ENCODE results near the gene LDLRAD4. TPM values are rescaled to one million over a fixed set of nuclear protein-coding genes. Genes with fewer than 3 reads are reported as not detected.
A peak's percentile ranks its signal among the peaks of the same experiment; 100 is the strongest.

Gene LDLRAD4
- total RNA-seq, 4 donors from 2014 or later: 2.7 to 22.5 (median 10.8) TPM

GRCh38 chr18:13547347-13547746 is 328.8 kb downstream of the LDLRAD4 start:
- H3K4me3 ChIP-seq (ENCODE audit: low read depth, poor library complexity, severe bottlenecking): no peak overlapping the region
- no peak for DNase-seq (ENCODE audit: low spot score in 2 of 2)
- intact Hi-C loops (cut with DNase I; ENCODE audit: low total_unique reads): no loop called here
- TF ChIP-seq POLR2A (IDR thresholded peaks at IDR 0.05): no peak
- no peak for TF ChIP-seq CTCF (IDR thresholded peaks at IDR 0.05)
- 79 to 84% methylated on average over 10 of the region's 10 CpGs for WGBS, 2 donors

GRCh38 chr18:13548106-13548819 is 329.7 kb downstream of the LDLRAD4 start:
- H3K4me3 ChIP-seq (ENCODE audit: low read depth, poor library complexity, severe bottlenecking): no peak overlapping the region
- intact Hi-C loops (cut with DNase I; ENCODE audit: low total_unique reads): no loop called here
- no peak for DNase-seq (ENCODE audit: low spot score in 2 of 2)
- WGBS, 2 donors: 78 to 92% methylated on average over 5 of the region's 5 CpGs
- TF ChIP-seq CTCF (IDR thresholded peaks at IDR 0.05): no peak
- TF ChIP-seq POLR2A (IDR thresholded peaks at IDR 0.05): no peak

GRCh38 chr18:13548966-13549879 is 330.7 kb downstream of the LDLRAD4 start:
- no peak overlapping the region for H3K4me3 ChIP-seq (ENCODE audit: low read depth, poor library complexity, severe bottlenecking)
- TF ChIP-seq CTCF (IDR thresholded peaks at IDR 0.05) (no peak), POLR2A (IDR thresholded peaks at IDR 0.05) (no peak)
- peak in 1 of 2 donors; percentile 32 for DNase-seq (ENCODE audit: low spot score in 2 of 2)
- intact Hi-C loops (cut with DNase I; ENCODE audit: low total_unique reads): no loop called here
- 61 to 67% methylated on average over 7 of the region's 7 CpGs for WGBS, 2 donors

- intact Hi-C loops (cut with DNase I; ENCODE audit: low total_unique reads): no loop called here
- WGBS, 2 donors: 6 to 14% methylated on average over 5 of the region's 5 CpGs
- TF ChIP-seq CTCF (IDR thresholded peaks at IDR 0.05) (no peak), POLR2A (IDR thresholded peaks at IDR 0.05) (no peak)
- no peak overlapping the region for H3K4me3 ChIP-seq (ENCODE audit: low read depth, poor library complexity, severe bottlenecking)
- DNase-seq (ENCODE audit: low spot score in 2 of 2): peak in 1 of 2 donors; percentile 26
These were observed 331.3 kb downstream of the LDLRAD4 start for GRCh38 chr18:13549880-13550232.

GRCh38 chr18:13550418-13551304 is 332.1 kb downstream of the LDLRAD4 start:
- no peak overlapping the region for H3K4me3 ChIP-seq (ENCODE audit: low read depth, poor library complexity, severe bottlenecking)
- intact Hi-C loops (cut with DNase I; ENCODE audit: low total_unique reads): no loop called here
- DNase-seq (ENCODE audit: low spot score in 2 of 2): peak in 1 of 2 donors; percentile 31
- no peak for TF ChIP-seq POLR2A (IDR thresholded peaks at IDR 0.05)
- TF ChIP-seq CTCF (IDR thresholded peaks at IDR 0.05): no peak
- 92 to 95% methylated on average over 23 to 28 of the region's 28 CpGs for WGBS, 2 donors

Measured in lower leg skin (tissue), 4 donors.